KMS-11 (cell line): ENCODE results near the gene PHLDB3.
"Not testable (repeated sequence)": the region's sequence is repeated elsewhere in the genome, so short reads cannot be mapped to it uniquely, and the experiment has no call there.

Experiments
- H2AFZ ChIP-seq: fragments of 200-600 bp; sonication (generic); 2 replicates; pipeline ENCODE4 v1.6.1; 2016; ENCODE audit warnings: antibody characterized with exemption, mixed run types, low read depth
- H3K27ac ChIP-seq: fragments of 200-600 bp; sonication (generic); 2 replicates; pipeline ENCODE4 v1.6.1; 2016; ENCODE audit warnings: mild to moderate bottlenecking, mixed run types
- H3K27me3 ChIP-seq: fragments of 200-600 bp; sonication (generic); 2 replicates; pipeline ENCODE4 v1.6.1; 2017; ENCODE audit warnings: mild to moderate bottlenecking, low read depth, mixed run types, moderate library complexity; ENCODE audit not compliant: insufficient read depth
- H3K36me3 ChIP-seq: fragments of 200-600 bp; sonication (generic); 2 replicates; pipeline ENCODE4 v1.6.1; 2017; ENCODE audit warnings: mild to moderate bottlenecking, mixed run types; ENCODE audit not compliant: insufficient read depth
- H3K4me1 ChIP-seq: fragments of 200-600 bp; sonication (generic); 2 replicates; pipeline ENCODE4 v1.6.1; 2016; ENCODE audit warnings: mild to moderate bottlenecking, low read depth, mixed run types; ENCODE audit not compliant: poor library complexity, severe bottlenecking
- H3K4me2 ChIP-seq: fragments of 200-600 bp; sonication (generic); 2 replicates; pipeline ENCODE4 v1.7.0; 2016; ENCODE audit warnings: mild to moderate bottlenecking, mixed run types
- H3K4me3 ChIP-seq: fragments of 200-600 bp; sonication (generic); IDR thresholded peaks from 2 replicates; pipeline ENCODE4 v1.6.1; 2017; ENCODE audit warnings: low read depth, low read length, mixed read lengths; ENCODE audit not compliant: insufficient read depth
- H3K79me2 ChIP-seq: fragments of 200-600 bp; sonication (generic); 2 replicates; pipeline ENCODE4 v1.6.1; 2016; ENCODE audit warnings: low read depth, mixed run types; ENCODE audit not compliant: insufficient read depth
- H3K9ac ChIP-seq: fragments of 200-600 bp; sonication (generic); 2 replicates; pipeline ENCODE4 v1.6.1; 2016; ENCODE audit warnings: mild to moderate bottlenecking, mixed run types
- H4K20me1 ChIP-seq: fragments of 200-600 bp; sonication (generic); 2 replicates; pipeline ENCODE4 v1.6.1; 2016; ENCODE audit warnings: mild to moderate bottlenecking, mixed run types; ENCODE audit not compliant: insufficient read depth
- TF ChIP-seq, protein P1 (sequence below): fragments of 200-600 bp; sonication (generic); conservative IDR thresholded peaks from 2 replicates; pipeline ENCODE4 v1.6.1; 2017; ENCODE audit warnings: low read depth, mild to moderate bottlenecking, antibody characterized with exemption, low read length, moderate library complexity, mixed read lengths

Gene PHLDB3

DNA sequence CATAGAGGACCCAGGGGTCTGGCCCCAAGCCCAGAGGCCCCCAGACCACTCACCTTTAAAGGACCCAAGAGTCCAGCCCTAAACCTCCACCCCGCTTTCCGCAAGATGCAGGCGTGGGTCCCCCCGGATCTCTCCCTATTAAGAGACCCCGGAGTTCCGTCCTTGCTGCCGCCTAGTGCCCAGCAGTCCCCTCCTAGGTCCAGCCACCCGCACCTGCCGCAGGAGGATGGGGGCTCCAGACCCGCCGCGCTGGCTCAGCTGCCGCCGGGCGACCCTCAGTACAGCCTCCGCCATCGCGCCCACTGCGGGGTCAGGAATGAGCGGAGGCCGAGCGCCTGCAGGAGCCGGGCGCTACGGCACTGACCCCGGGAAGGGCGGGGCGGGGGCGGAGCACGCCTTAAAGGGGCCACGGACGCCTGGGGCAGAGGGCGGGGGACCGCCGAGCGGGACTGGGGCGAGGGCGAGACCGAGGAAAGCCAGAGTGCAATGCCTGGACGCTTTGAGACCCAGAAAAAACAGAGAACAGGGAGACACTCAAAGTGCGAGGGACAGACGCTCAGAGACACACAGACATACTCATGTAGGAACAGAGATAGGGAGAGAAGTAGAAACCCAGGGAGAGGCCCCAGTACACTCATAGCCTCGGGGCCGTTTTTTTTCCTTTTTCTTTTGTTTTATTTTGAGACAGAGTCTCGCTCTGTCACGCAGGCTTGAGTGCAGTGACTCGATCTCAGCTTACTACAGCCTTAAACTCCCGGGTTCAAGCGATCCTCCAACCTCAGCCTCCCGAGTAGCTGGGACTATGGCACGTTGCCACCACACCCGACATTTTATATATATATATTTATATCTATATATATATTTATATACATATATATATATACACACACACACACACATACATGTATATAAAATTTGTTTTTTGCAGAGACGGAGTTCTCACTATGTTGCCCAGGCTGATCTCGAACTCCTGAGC lies 22.6 kb upstream of the PHLDB3 start, which contains the start of gene ETHE1:
Gene ETHE1 (minus strand): TSS at position 318 of the 976 bp plus-strand sequence. CDS start 24 bp downstream, at position 294.
- Histone ChIP-seq H3K27me3 (no peaks in the 10 kb centered on the region), H3K4me1 (peaks cover 17% of the 10 kb centered on the region), H2AFZ (peak within 1 kb of the TSS; percentile 93), H3K36me3 (no peaks in the 10 kb centered on the region), H3K4me2 (peak within 1 kb of the TSS; percentile 76), H3K79me2 (no peaks in the 10 kb centered on the region), H4K20me1 (no peaks in the 10 kb centered on the region), H3K9ac (peak within 1 kb of the TSS; percentile 58; the same call in 1 of the 2 replicates), H3K27ac (no peak within 1 kb of the TSS), H3K4me3 (no peak within 1 kb of the TSS)
- TF ChIP-seq, protein P1, sequence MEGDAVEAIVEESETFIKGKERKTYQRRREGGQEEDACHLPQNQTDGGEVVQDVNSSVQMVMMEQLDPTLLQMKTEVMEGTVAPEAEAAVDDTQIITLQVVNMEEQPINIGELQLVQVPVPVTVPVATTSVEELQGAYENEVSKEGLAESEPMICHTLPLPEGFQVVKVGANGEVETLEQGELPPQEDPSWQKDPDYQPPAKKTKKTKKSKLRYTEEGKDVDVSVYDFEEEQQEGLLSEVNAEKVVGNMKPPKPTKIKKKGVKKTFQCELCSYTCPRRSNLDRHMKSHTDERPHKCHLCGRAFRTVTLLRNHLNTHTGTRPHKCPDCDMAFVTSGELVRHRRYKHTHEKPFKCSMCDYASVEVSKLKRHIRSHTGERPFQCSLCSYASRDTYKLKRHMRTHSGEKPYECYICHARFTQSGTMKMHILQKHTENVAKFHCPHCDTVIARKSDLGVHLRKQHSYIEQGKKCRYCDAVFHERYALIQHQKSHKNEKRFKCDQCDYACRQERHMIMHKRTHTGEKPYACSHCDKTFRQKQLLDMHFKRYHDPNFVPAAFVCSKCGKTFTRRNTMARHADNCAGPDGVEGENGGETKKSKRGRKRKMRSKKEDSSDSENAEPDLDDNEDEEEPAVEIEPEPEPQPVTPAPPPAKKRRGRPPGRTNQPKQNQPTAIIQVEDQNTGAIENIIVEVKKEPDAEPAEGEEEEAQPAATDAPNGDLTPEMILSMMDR: no peak

DNA sequence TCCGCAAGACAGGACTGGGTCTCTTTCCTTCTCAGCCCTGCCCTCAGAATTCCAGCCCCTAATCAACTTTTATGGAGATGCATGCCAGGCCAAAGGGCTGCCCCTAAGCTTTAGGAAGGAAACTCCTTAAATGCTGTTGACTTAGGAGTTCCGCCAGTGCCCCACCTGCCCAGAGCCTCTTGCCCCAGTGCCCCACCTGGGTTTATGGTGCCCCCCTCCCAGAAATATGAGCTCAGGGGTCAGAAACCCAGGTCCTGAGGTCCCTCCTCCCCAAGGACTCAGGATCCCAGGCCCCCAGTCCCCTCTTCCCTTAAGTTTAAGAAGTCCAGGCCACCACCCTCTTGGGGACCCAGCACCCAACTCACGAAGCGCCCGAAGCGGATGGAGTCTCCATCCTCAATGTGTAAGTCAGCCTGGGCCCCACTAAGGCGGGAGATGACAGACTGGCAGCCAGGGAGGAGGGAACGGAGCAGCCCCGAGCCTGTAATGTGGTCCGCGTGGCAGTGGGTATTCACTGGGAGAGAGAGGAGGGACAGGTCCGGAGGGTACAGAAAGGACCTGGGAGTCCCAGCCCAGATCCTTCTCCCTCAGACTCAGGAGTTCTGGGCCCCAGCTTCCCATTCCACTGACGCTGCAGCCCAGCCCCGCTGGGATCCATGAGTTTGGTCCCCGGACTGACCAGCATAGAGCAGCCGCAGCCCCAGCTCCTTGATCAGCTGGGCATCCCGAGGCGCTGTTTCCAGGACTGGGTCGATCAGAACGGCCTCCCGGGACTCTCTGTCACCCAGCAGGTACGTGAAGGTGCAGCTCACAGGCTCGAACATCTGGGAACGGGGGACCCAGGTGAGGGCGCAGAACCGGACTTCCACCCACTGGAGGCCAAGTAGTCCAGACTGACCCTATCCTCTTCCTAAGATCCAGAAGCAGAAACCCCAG lies 21.6 kb upstream of the PHLDB3 start:
- TF ChIP-seq, protein P1: no peak
- peak overlapping the region; percentile 76 for H3K4me2 ChIP-seq
- H3K4me3 ChIP-seq: no peak overlapping the region
- H4K20me1 ChIP-seq: no peaks in the 10 kb centered on the region
- no peak overlapping the region for H3K27ac ChIP-seq
- H2AFZ ChIP-seq: peak overlapping the region; percentile 93; the same call in 1 of the 2 replicates
- no peaks in the 10 kb centered on the region for H3K79me2 ChIP-seq
- peaks cover 7% of the 10 kb centered on the region for H3K4me1 ChIP-seq
- H3K27me3 ChIP-seq: no peaks in the 10 kb centered on the region
- H3K36me3 ChIP-seq: no peaks in the 10 kb centered on the region
- H3K9ac ChIP-seq: peak overlapping the region; percentile 58; the same call in 1 of the 2 replicates

DNA sequence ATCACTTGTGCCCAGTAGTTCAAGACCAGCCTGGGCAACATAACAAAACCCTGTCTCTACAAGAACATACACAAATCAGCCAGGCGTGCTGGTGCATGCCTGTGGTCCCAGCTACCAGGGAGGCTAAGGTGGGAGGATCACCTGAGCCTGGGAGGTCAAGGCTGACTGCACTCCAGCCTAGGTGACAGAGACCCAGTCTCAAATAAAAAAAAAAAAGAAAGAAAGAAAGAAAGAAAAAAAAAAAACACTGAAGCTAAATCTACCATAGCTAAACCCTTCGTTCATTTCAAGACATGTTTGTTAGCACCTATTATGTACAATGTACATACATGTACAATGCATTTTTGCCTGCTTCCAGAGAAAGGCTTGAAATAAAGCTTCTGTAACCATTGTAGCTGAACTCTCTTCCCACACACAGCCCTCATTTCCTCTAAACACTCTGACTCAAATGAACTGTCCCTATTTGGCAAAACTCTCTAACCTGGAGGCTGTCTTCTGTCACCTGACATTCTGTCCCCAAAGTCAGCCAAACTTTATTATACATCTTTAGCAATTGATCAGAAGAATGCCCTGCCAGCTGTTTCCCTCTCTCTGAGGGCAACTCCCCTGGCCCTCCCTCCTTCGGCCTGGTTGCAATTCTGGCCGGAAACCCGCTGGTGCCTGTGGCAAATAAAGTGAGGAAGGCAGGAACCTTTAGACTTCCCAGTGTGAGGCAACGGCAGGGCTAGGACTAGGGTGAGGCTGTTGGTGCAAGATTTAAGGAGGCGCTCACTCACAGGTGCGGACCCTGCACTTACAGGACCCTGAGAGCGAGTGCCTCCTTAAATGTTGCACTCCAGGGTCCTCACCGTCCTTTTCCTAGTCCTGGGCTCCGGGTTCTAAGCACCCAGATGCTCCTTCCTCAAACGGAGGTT lies 20.6 kb upstream of the PHLDB3 start:
- H3K36me3 ChIP-seq: no peaks in the 10 kb centered on the region
- no peak overlapping the region for H3K4me2 ChIP-seq
- H3K79me2 ChIP-seq: no peaks in the 10 kb centered on the region
- no peak overlapping the region for H3K4me3 ChIP-seq
- no peaks in the 10 kb centered on the region for H4K20me1 ChIP-seq
- peaks cover 7% of the 10 kb centered on the region for H3K4me1 ChIP-seq
- H2AFZ ChIP-seq: no peak overlapping the region
- no peak overlapping the region for H3K27ac ChIP-seq
- H3K27me3 ChIP-seq: no peaks in the 10 kb centered on the region
- no peak overlapping the region for H3K9ac ChIP-seq
- TF ChIP-seq, protein P1: no peak

DNA sequence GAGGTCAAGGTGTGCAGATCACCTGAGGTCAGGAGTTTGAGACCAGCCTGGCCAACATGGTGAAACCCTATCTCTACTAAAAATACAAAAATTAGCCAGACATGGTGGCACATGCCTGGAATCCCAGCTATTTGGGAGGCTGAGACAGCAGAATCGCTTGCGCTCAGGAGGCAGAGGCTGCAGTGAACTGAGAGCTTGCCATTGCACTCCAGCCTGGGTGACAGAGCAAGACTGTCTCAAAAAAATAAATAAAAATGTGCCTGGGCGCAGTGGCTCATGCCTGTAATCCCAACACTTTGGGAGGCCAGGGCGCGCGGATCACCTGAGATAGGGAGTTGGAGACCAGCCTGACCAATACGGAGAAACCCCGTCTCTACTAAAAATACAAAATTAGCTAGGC lies 19.1 kb upstream of the PHLDB3 start:
- H3K36me3 ChIP-seq, H3K27me3 ChIP-seq, H2AFZ ChIP-seq, H3K9ac ChIP-seq, H3K4me2 ChIP-seq, H3K79me2 ChIP-seq, H3K4me3 ChIP-seq, H4K20me1 ChIP-seq, H3K27ac ChIP-seq: not testable (repeated sequence)
- H3K4me1 ChIP-seq: peaks cover 11% of the 10 kb centered on the region
